Activated T-cell treated with anti-CD3 and anti-CD28 coated beads, Interleukin-2, amount 50 U/mL, for 4 hours (primary cell): Measurements from ENCODE around the gene CSNK2B. TPM values are rescaled to one million over a fixed set of nuclear protein-coding genes. Genes with fewer than 3 reads are reported as not detected.
"Not testable (repeated sequence)": the region's sequence is repeated elsewhere in the genome, so short reads cannot be mapped to it uniquely, and the experiment has no call there.

Experiments
- ATAC-seq, 2 donors: fragments of 200-7000 bp; cut with Tn5 transposase; one replicate each; pipeline ENCODE4 v1.10.0; 2021
- DNase-seq: peaks from one replicate; pipeline ENCODE4 v3.0.0-alpha.2; 2020
- H3K27me3 Mint-ChIP-seq: one replicate; pipeline ENCODE4 v1.8.0; 2021; ENCODE audit warnings: low read depth, mixed read lengths
- H3K36me3 Mint-ChIP-seq: one replicate; pipeline ENCODE4 v1.8.0; 2022; ENCODE audit warnings: mixed read lengths; ENCODE audit not compliant: insufficient read depth
- H3K4me1 Mint-ChIP-seq: one replicate; pipeline ENCODE4 v1.8.0; 2021; ENCODE audit warnings: low read depth, mixed read lengths
- H3K4me3 Mint-ChIP-seq: one replicate; pipeline ENCODE4 v1.8.0; 2021; ENCODE audit warnings: mild to moderate bottlenecking, moderate library complexity, mixed read lengths
- H3K9me3 Mint-ChIP-seq: one replicate; pipeline ENCODE4 v1.8.0; 2021; ENCODE audit warnings: mixed read lengths
- total RNA-seq, 3 donors: library from RNA; stranded (reverse); gene quantifications; one replicate each; pipeline ENCODE4 v1.2.1, GENCODE V29; 2021

CSNK2B gene
- total RNA-seq, 3 donors from 2014 or later = 301 to 311 (median 307) TPM

GRCh38 chr6:31702405-31702818, 36.5 kb downstream of the CSNK2B start:
- Mint-ChIP-seq H3K36me3 (peaks cover 6% of the 10 kb centered on the region), H3K9me3 (no peaks in the 10 kb centered on the region), H3K4me3 (peak overlapping the region; percentile 99), H3K27me3 (no peaks in the 10 kb centered on the region), H3K4me1 (peaks cover 29% of the 10 kb centered on the region)
- ATAC-seq = peak; percentile 25 to 47
- no peak for DNase-seq

- Mint-ChIP-seq H3K4me1 (peaks cover 22% of the 10 kb centered on the region), H3K9me3 (no peaks in the 10 kb centered on the region), H3K27me3 (no peaks in the 10 kb centered on the region), H3K36me3 (peaks cover under 1% of the 10 kb centered on the region), H3K4me3 (peak within 1 kb of the TSS; percentile 99)
- peak; percentile 96 for DNase-seq
- peak; percentile 94 to 95 for ATAC-seq
Observed at GRCh38 chr6:31702819-31703716, 37.2 kb downstream of the CSNK2B start, which contains the start of gene ABHD16A. ABHD16A (minus strand) TSS chr6:31703324; CDS start chr6:31703281, 43 bp downstream.

GRCh38 chr6:31705931-31706330, 40.1 kb downstream of the CSNK2B start:
- H3K36me3 Mint-ChIP-seq = no peaks in the 10 kb centered on the region
- ATAC-seq = no peak
- H3K4me3 Mint-ChIP-seq = no peak overlapping the region
- DNase-seq = no peak
- no peaks in the 10 kb centered on the region for H3K9me3 Mint-ChIP-seq
- peaks cover 21% of the 10 kb centered on the region for H3K4me1 Mint-ChIP-seq
- no peaks in the 10 kb centered on the region for H3K27me3 Mint-ChIP-seq

- H3K27me3 Mint-ChIP-seq = no peaks in the 10 kb centered on the region
- ATAC-seq = no peak
- H3K36me3 Mint-ChIP-seq = no peaks in the 10 kb centered on the region
- DNase-seq = no peak
- H3K9me3 Mint-ChIP-seq = no peaks in the 10 kb centered on the region
- H3K4me3 Mint-ChIP-seq = no peak within 1 kb of the TSS
- peaks cover 20% of the 10 kb centered on the region for H3K4me1 Mint-ChIP-seq
Observed at GRCh38 chr6:31706599-31706998, 40.7 kb downstream of the CSNK2B start, which contains the start of gene LY6G6F. LY6G6F (plus strand) TSS chr6:31706866; CDS start chr6:31706907, 41 bp downstream.

- Mint-ChIP-seq H3K4me3 (no peak overlapping the region), H3K4me1 (peaks cover 14% of the 10 kb centered on the region), H3K27me3 (no peaks in the 10 kb centered on the region), H3K9me3 (no peaks in the 10 kb centered on the region), H3K36me3 (no peaks in the 10 kb centered on the region)
- DNase-seq (no peak), ATAC-seq (no peak)
Observed at GRCh38 chr6:31707701-31708100, 41.8 kb downstream of the CSNK2B start.

GRCh38 chr6:31708224-31708623, 42.3 kb downstream of the CSNK2B start:
- Mint-ChIP-seq H3K27me3 (no peaks in the 10 kb centered on the region), H3K4me3 (no peak overlapping the region), H3K4me1 (peaks cover 13% of the 10 kb centered on the region), H3K36me3 (no peaks in the 10 kb centered on the region), H3K9me3 (no peaks in the 10 kb centered on the region)
- DNase-seq (no peak), ATAC-seq (no peak)

GRCh38 chr6:31709157-31709556, 43.3 kb downstream of the CSNK2B start:
- ATAC-seq, H3K27me3 Mint-ChIP-seq, DNase-seq, H3K36me3 Mint-ChIP-seq, H3K9me3 Mint-ChIP-seq, H3K4me3 Mint-ChIP-seq: not testable (repeated sequence)
- H3K4me1 Mint-ChIP-seq = peaks cover 11% of the 10 kb centered on the region

GRCh38 chr6:31710523-31711219, 44.8 kb downstream of the CSNK2B start:
- Mint-ChIP-seq H3K36me3 (no peaks in the 10 kb centered on the region), H3K9me3 (no peaks in the 10 kb centered on the region), H3K27me3 (no peaks in the 10 kb centered on the region), H3K4me3 (no peak overlapping the region), H3K4me1 (peaks cover 11% of the 10 kb centered on the region)
- DNase-seq (no peak), ATAC-seq (no peak)

- Mint-ChIP-seq H3K4me1 (peaks cover 11% of the 10 kb centered on the region), H3K4me3 (no peak overlapping the region), H3K27me3 (no peaks in the 10 kb centered on the region), H3K9me3 (no peaks in the 10 kb centered on the region), H3K36me3 (no peaks in the 10 kb centered on the region)
- DNase-seq = no peak
- ATAC-seq = no peak
Observed at GRCh38 chr6:31711233-31711632, 45.4 kb downstream of the CSNK2B start.

- Mint-ChIP-seq H3K9me3 (no peaks in the 10 kb centered on the region), H3K36me3 (no peaks in the 10 kb centered on the region), H3K4me1 (peaks cover 11% of the 10 kb centered on the region), H3K27me3 (no peaks in the 10 kb centered on the region), H3K4me3 (no peak overlapping the region)
- peak in 1 of 2 donors; percentile 46 for ATAC-seq
- DNase-seq = no peak
Observed at GRCh38 chr6:31712296-31712695, 46.4 kb downstream of the CSNK2B start.

GRCh38 chr6:31713465-31713864, 47.6 kb downstream of the CSNK2B start:
- Mint-ChIP-seq H3K4me1 (peaks cover 11% of the 10 kb centered on the region), H3K27me3 (no peaks in the 10 kb centered on the region), H3K4me3 (no peak overlapping the region), H3K9me3 (no peaks in the 10 kb centered on the region), H3K36me3 (no peaks in the 10 kb centered on the region)
- DNase-seq (no peak), ATAC-seq (no peak)

- no peaks in the 10 kb centered on the region for H3K9me3 Mint-ChIP-seq
- H3K4me3 Mint-ChIP-seq = no peak overlapping the region
- H3K4me1 Mint-ChIP-seq = peaks cover 11% of the 10 kb centered on the region
- DNase-seq (no peak), ATAC-seq (no peak)
- no peaks in the 10 kb centered on the region for H3K27me3 Mint-ChIP-seq
- H3K36me3 Mint-ChIP-seq = no peaks in the 10 kb centered on the region
Observed at GRCh38 chr6:31713991-31714684, 48.3 kb downstream of the CSNK2B start.

GRCh38 chr6:31715022-31715958, 49.4 kb downstream of the CSNK2B start, which contains the start of gene LY6G6D:
LY6G6D (plus strand) TSS chr6:31715348; CDS start chr6:31715356, 8 bp downstream.
- Mint-ChIP-seq H3K4me1 (peaks cover 11% of the 10 kb centered on the region), H3K4me3 (no peak within 1 kb of the TSS), H3K27me3 (no peaks in the 10 kb centered on the region), H3K36me3 (no peaks in the 10 kb centered on the region), H3K9me3 (no peaks in the 10 kb centered on the region)
- ATAC-seq = no peak
- no peak for DNase-seq
